Limb (tissue), 2 donors: ENCODE data around the gene PAGE2B.
"Not testable (repeated sequence)": the region's sequence is repeated elsewhere in the genome, so short reads cannot be mapped to it uniquely, and the experiment has no call there.

ENCODE experiments used
- DNase-seq, 2 donors: peaks; one replicate each; pipeline ENCODE4 v3.0.0-alpha.2; 2016; ENCODE audit errors: extremely low spot score in 2 of 2

PAGE2B gene

DNA sequence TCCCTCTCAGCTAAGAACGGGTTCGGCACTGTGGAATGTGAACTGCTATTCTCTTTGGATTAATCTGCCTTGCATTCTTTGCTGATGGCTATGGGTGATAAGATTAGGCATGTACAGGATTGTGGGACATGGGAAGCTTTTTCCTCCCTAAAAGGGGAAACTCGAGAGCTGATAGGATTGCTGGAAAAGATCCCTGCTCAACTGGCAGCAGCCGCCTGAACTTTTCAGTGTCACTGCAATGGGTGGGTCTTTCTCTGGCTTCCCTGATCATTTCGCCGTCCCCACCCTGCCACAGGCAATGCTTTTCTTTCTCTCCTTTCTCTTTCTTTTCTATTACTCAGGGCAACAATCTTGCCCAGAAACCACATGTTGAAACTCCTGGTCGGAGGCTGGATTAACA is 34.5 kb downstream of the PAGE2B start:
- no peak for DNase-seq

DNA sequence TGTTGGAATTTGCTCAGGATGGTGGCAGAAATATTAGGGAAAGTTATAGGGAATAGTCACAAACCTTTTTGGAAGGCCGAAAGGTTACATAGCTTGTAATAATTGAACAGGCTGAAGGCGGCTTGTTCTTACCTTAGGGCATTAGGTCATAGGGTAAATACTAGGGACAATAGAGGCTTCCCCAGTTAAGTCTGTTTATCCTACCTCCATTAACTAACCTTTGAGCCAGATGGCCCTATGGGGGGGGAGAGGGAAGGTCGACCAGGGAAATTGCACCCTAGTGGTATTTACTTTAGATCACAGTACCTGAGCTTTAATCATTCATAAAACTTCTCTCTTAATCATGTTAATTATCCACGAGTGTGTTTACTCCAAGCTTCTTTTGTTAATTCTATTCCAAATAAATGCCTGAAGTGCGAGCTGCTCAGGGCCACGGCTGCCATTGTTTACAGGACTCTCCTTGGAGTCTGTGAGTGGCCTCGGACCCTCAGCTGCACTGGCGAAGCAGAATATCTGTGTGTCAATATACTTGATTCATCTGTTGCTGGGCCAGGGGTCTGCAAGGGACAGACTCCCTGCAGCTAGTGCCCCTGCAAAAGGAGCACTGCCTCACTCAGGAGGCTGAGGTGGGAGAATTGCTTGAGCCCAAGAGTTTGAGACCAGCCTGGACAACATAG is 36.9 kb downstream of the PAGE2B start:
- no peak for DNase-seq

DNA sequence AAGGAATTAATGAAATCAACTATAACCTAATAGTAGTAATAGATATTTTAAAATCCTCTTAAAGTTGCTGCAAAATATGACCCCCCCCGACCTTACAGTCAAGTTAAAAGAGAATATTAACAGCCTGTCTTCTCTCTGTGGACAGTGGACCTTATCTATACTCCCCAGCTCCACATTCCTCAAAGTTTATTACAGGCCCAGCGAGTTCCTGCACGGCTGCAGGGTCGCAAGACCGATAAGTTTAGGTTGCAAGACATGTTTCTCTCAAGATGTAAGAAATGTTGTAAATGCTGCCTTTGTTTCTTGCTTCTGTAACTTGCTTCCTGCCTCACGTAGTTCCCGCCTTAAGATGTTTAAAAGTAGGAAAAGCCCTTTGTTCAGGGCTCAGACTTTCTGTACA is 41.8 kb downstream of the PAGE2B start:
- DNase-seq: not testable (repeated sequence)

DNA sequence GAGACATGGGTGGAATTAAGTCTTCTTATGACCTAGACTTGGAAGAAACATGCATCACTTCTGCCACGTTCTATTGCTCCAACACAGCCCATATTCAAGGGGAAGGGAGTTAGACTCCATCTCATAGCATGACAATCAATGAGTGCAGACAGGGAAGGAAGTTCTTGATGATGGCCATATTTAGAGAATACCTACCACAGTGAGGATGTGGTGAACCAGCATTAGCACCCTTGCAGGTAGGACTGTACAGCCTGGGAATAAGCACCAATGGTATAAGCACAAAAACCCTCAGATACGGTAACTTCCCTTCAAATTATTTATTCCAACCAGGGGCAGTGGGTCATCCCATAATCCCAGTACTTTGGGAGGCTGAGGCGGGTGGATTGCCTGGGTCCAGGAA is 43.7 kb downstream of the PAGE2B start:
- no peak for DNase-seq

DNA sequence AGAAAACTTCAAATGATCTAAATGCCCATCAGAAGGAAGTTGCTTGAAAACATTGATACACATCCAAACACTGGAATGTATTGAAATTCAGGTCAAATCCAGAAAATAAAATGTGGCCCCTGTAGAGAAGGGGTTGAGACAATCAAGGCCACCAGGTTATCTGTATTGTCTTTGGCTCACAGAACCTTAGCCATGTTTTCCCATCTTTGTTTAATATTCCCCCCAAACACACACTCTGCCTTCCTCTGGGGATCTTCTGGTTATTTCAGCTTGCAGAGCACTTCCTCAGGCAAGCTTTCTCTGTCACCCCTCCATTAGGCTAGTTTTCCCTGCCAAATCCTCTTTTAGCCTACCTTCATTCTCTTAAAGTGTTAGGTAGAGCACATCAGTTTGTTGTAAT is 44.4 kb downstream of the PAGE2B start:
- no peak for DNase-seq

DNA sequence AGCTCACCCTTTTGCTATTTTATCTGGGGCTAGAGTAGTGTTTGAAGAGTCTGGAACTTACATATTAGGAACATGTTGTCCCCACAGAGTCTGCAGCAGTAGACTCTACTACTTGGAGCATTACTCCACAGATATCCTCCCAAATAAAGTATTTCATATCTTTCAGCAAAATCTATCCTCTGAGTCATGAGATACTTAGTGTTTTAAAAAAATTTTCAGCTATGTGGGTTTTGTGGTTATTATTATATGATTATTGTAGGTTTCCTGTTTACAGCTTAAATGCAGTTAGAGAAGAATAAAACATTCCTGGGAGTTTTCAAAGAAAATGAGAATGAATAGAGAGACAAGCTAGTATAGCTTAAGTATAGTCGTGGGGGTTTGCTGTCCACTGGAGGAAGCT is 44.9 kb downstream of the PAGE2B start:
- DNase-seq: no peak

DNA sequence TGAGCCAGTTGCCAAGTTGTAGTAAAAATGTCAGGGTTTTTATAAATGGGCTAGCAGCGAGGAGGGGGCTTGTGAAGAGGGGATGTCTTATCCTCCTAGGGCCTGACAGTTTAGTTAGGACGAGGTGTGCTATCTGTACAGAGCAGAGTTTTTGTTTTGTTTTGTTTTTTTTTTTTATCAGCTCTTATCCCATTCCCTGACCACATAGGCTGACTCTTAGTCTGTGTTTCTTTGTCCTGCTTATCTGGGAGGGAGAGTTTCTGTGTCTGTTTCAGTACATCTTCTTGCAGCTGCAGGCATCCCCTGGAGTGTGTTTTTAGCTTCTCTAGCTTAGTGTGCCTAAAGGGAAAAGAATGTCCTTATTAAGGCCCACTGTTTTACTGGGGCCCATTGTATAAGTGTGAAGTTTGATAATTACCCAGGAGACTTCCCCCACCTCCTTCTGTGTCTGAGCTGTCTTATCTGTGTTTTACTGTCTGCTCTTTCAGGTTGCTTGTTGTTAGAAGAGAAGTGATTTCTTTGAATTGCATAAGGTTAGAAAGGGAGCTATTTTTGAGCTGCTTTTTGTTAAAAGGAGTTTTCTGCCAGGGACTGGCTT is 46.0 kb downstream of the PAGE2B start:
- DNase-seq: no peak

DNA sequence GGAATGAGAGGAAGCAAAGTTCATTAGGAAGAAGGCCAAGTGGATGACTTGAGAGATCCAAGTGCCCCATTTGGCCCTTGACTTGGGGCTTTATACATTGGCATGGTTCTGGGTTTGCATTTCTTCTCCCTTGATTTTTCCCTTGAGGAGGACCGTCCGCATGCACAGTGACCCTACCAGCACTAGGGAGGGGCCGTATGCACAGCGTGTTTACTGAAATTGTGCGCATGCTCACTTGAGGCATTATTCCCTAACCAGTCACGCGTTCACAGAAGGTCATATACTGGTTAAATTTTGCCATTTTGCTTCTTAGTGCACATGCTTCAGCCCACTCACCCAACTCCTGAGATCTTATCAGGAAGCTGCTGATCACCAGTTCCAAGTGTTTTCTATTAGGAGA is 49.1 kb downstream of the PAGE2B start:
- DNase-seq: no peak

DNA sequence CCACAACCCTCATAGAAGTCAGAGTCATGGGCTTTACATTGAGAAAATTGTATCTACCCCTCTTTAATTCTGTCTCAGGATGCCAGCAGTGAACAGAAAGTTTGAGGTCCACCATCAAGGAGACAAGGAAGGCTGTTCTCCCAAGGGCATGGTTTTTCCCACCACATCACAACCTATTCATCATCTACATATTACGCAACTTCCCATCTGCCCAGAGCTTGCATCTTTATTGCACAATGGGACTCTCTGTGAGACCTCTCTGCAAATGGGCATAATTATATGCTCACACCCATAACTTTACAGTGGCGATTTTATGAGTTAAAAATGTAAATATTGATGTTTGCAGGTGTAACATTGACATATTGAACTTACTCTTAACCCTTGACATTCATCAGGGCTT is 52.9 kb downstream of the PAGE2B start:
- no peak for DNase-seq
